ENCODE data around the gene GSTM4.

GSTM4 gene

GRCh38 chr1:109637446-109637845, 18.5 kb upstream of the GSTM4 start:
- Histone ChIP-seq H3K4me1 (ENCODE audit: low read depth, poor library complexity, severe bottlenecking) (peaks cover 28% of the 10 kb centered on the region), H3K27ac (no peak overlapping the region), H3K4me3 (IDR thresholded peaks at IDR 0.05; ENCODE audit: insufficient read depth, low read depth, low read length) (no peak overlapping the region), H3K27me3 (ENCODE audit: insufficient read depth, low read depth) (no peaks in the 10 kb centered on the region), H3K36me3 (ENCODE audit: insufficient read depth) (no peaks in the 10 kb centered on the region), H4K20me1 (ENCODE audit: insufficient read depth) (no peaks in the 10 kb centered on the region), H2AFZ (ENCODE audit: low read depth) (no peak overlapping the region), H3K4me2 (no peak overlapping the region), H3K79me2 (ENCODE audit: insufficient read depth, low read depth) (no peaks in the 10 kb centered on the region), H3K9ac (no peak overlapping the region)
- TF ChIP-seq CTCF (conservative IDR thresholded peaks at IDR 0.05; ENCODE audit: low read depth, low read length) = no peak

DNA sequence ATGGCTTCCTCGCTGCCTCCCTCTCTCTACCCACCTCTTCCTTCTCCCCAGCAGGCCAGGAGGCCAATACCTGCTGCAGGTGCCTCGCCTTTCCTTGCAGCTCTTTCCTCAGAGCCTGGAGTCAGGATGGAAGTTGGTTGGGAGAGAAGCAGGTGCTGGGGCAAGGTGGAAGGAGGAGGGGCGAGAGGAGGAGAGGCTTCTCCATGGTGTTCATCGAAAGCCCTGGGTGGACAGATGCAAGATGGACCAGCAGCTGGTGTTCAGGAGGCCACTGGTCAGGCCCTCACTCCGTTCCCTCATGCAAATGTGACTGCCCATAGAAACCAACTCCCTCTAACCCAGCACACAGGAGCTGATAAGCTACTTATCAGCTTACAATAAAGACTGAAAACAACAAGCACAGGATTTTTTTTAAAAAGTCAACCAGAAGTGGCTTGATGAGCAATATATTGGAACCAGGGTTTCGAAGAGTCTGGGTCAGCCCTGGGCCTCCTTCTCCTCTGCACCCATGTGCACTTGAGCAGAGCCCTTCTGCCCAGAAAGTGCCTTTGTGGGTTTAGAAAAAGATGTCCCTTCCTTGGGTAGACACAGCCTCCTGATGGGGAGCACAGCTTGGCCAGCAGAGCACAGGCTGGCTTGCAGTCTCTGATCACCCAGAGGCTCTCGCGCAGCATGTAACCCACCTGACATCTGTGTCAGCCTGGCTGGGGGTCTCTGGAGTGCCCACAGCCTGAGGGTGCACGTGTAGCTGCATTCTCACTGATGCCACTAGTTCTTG, 16.6 kb upstream of the GSTM4 start:
- H2AFZ ChIP-seq (ENCODE audit: low read depth) = no peak overlapping the region
- H3K27me3 ChIP-seq (ENCODE audit: insufficient read depth, low read depth) = no peaks in the 10 kb centered on the region
- H3K36me3 ChIP-seq (ENCODE audit: insufficient read depth) = no peaks in the 10 kb centered on the region
- no peaks in the 10 kb centered on the region for H3K79me2 ChIP-seq (ENCODE audit: insufficient read depth, low read depth)
- no peak overlapping the region for H3K4me2 ChIP-seq
- H3K9ac ChIP-seq = no peak overlapping the region
- no peak overlapping the region for H3K4me3 ChIP-seq (IDR thresholded peaks at IDR 0.05; ENCODE audit: insufficient read depth, low read depth, low read length)
- TF ChIP-seq CTCF (conservative IDR thresholded peaks at IDR 0.05; ENCODE audit: low read depth, low read length) = no peak
- no peak overlapping the region for H3K27ac ChIP-seq
- peaks cover 38% of the 10 kb centered on the region for H3K4me1 ChIP-seq (ENCODE audit: low read depth, poor library complexity, severe bottlenecking)
- H4K20me1 ChIP-seq (ENCODE audit: insufficient read depth) = no peaks in the 10 kb centered on the region

- Histone ChIP-seq H3K4me3 (IDR thresholded peaks at IDR 0.05; ENCODE audit: insufficient read depth, low read depth, low read length) (no peak overlapping the region), H3K4me2 (no peak overlapping the region), H3K79me2 (ENCODE audit: insufficient read depth, low read depth) (no peaks in the 10 kb centered on the region), H3K9ac (no peak overlapping the region), H3K27ac (no peak overlapping the region), H3K36me3 (ENCODE audit: insufficient read depth) (no peaks in the 10 kb centered on the region), H3K4me1 (ENCODE audit: low read depth, poor library complexity, severe bottlenecking) (peaks cover 33% of the 10 kb centered on the region), H3K27me3 (ENCODE audit: insufficient read depth, low read depth) (no peaks in the 10 kb centered on the region), H4K20me1 (ENCODE audit: insufficient read depth) (no peaks in the 10 kb centered on the region), H2AFZ (ENCODE audit: low read depth) (no peak overlapping the region)
- no peak for TF ChIP-seq CTCF (conservative IDR thresholded peaks at IDR 0.05; ENCODE audit: low read depth, low read length)
These were observed 16.1 kb upstream of the GSTM4 start for GRCh38 chr1:109639841-109640184.

- H3K4me3 ChIP-seq (IDR thresholded peaks at IDR 0.05; ENCODE audit: insufficient read depth, low read depth, low read length) = no peak overlapping the region
- H2AFZ ChIP-seq (ENCODE audit: low read depth) = no peak overlapping the region
- H3K27ac ChIP-seq = no peak overlapping the region
- peak; percentile 99 for TF ChIP-seq CTCF (conservative IDR thresholded peaks at IDR 0.05; ENCODE audit: low read depth, low read length)
- no peaks in the 10 kb centered on the region for H3K79me2 ChIP-seq (ENCODE audit: insufficient read depth, low read depth)
- H4K20me1 ChIP-seq (ENCODE audit: insufficient read depth) = no peaks in the 10 kb centered on the region
- H3K4me2 ChIP-seq = no peak overlapping the region
- no peaks in the 10 kb centered on the region for H3K36me3 ChIP-seq (ENCODE audit: insufficient read depth)
- H3K9ac ChIP-seq = no peak overlapping the region
- H3K27me3 ChIP-seq (ENCODE audit: insufficient read depth, low read depth) = no peaks in the 10 kb centered on the region
- H3K4me1 ChIP-seq (ENCODE audit: low read depth, poor library complexity, severe bottlenecking) = peaks cover 27% of the 10 kb centered on the region
These were observed 15.5 kb upstream of the GSTM4 start for GRCh38 chr1:109640285-109640865.
